ENCODE data around the gene HIRA. TPM values are rescaled to one million over a fixed set of nuclear protein-coding genes. Genes with fewer than 3 reads are reported as not detected.

The HIRA gene
- total RNA-seq, 2 experiments from 2014 or later: 57.8 to 67.0 TPM

GRCh38 chr22:19394274-19395050, 37.1 kb downstream of the HIRA start:
- no peaks in the 10 kb centered on the region for H3K4me1 Mint-ChIP-seq
- H3K36me3 Mint-ChIP-seq: peaks cover 40% of the 10 kb centered on the region
- ATAC-seq: no peak
- H3K4me3 Mint-ChIP-seq: no peak overlapping the region
- no peak for DNase-seq
- no peaks in the 10 kb centered on the region for H3K27me3 Mint-ChIP-seq
- no peak overlapping the region for H3K27ac Mint-ChIP-seq
- CTCF ChIA-PET: interaction anchor here (1.0 kb wide), 1 partner anchor 53 kb away, joined by 4 read pairs; the partner anchor contains the start of gene C22orf39
- no peaks in the 10 kb centered on the region for H3K9me3 Mint-ChIP-seq (ENCODE audit: low read depth)

- Mint-ChIP-seq H3K27me3 (no peaks in the 10 kb centered on the region), H3K4me1 (no peaks in the 10 kb centered on the region), H3K36me3 (peaks cover 37% of the 10 kb centered on the region), H3K27ac (no peak overlapping the region), H3K4me3 (no peak overlapping the region), H3K9me3 (ENCODE audit: low read depth) (no peaks in the 10 kb centered on the region)
- DNase-seq (no peak), ATAC-seq (no peak)
- CTCF ChIA-PET: interaction anchor here (1.0 to 2.0 kb wide), 2 partner anchors 53 to 80 kb away, joined by 4 read pairs; partner anchors contain the start of gene C22orf39
Measured at GRCh38 chr22:19393704-19394103, 37.8 kb downstream of the HIRA start.

GRCh38 chr22:19387575-19387974, 44.0 kb downstream of the HIRA start:
- H3K4me1 Mint-ChIP-seq: no peaks in the 10 kb centered on the region
- H3K4me3 Mint-ChIP-seq: no peak overlapping the region
- CTCF ChIA-PET: no interaction called here
- H3K27me3 Mint-ChIP-seq: no peaks in the 10 kb centered on the region
- H3K27ac Mint-ChIP-seq: no peak overlapping the region
- no peaks in the 10 kb centered on the region for H3K9me3 Mint-ChIP-seq (ENCODE audit: low read depth)
- ATAC-seq: no peak
- peaks cover 42% of the 10 kb centered on the region for H3K36me3 Mint-ChIP-seq
- DNase-seq: no peak

GRCh38 chr22:19387038-19387437, 44.5 kb downstream of the HIRA start:
- no peak for DNase-seq
- CTCF ChIA-PET: interaction anchor here (1.7 kb wide), 1 partner anchor 8 kb away, joined by 3 read pairs; no protein-coding TSS in a partner anchor
- no peaks in the 10 kb centered on the region for H3K9me3 Mint-ChIP-seq (ENCODE audit: low read depth)
- peaks cover 43% of the 10 kb centered on the region for H3K36me3 Mint-ChIP-seq
- H3K27ac Mint-ChIP-seq: no peak overlapping the region
- no peak overlapping the region for H3K4me3 Mint-ChIP-seq
- ATAC-seq: no peak
- no peaks in the 10 kb centered on the region for H3K27me3 Mint-ChIP-seq
- no peaks in the 10 kb centered on the region for H3K4me1 Mint-ChIP-seq

GRCh38 chr22:19386248-19386647, 45.3 kb downstream of the HIRA start:
- CTCF ChIA-PET: interaction anchor here (1.7 kb wide), 1 partner anchor 9 kb away, joined by 3 read pairs; no protein-coding TSS in a partner anchor
- no peak overlapping the region for H3K4me3 Mint-ChIP-seq
- ATAC-seq (no peak), DNase-seq (no peak)
- no peaks in the 10 kb centered on the region for H3K4me1 Mint-ChIP-seq
- peaks cover 46% of the 10 kb centered on the region for H3K36me3 Mint-ChIP-seq
- H3K27me3 Mint-ChIP-seq: no peaks in the 10 kb centered on the region
- H3K27ac Mint-ChIP-seq: no peak overlapping the region
- no peaks in the 10 kb centered on the region for H3K9me3 Mint-ChIP-seq (ENCODE audit: low read depth)

GRCh38 chr22:19385221-19385906, 46.2 kb downstream of the HIRA start:
- peaks cover 41% of the 10 kb centered on the region for H3K36me3 Mint-ChIP-seq
- DNase-seq: no peak
- H3K9me3 Mint-ChIP-seq (ENCODE audit: low read depth): no peaks in the 10 kb centered on the region
- no peak for ATAC-seq
- no peaks in the 10 kb centered on the region for H3K4me1 Mint-ChIP-seq
- H3K27me3 Mint-ChIP-seq: no peaks in the 10 kb centered on the region
- CTCF ChIA-PET: interaction anchor here (0.6 to 1.7 kb wide), 2 partner anchors 10 to 168 kb away, joined by 3 read pairs; no protein-coding TSS in a partner anchor
- H3K27ac Mint-ChIP-seq: no peak overlapping the region
- no peak overlapping the region for H3K4me3 Mint-ChIP-seq

GRCh38 chr22:19383292-19383691, 48.2 kb downstream of the HIRA start:
- Mint-ChIP-seq H3K4me1 (no peaks in the 10 kb centered on the region), H3K27me3 (no peaks in the 10 kb centered on the region), H3K27ac (no peak overlapping the region), H3K9me3 (ENCODE audit: low read depth) (no peaks in the 10 kb centered on the region), H3K4me3 (no peak overlapping the region), H3K36me3 (peaks cover 37% of the 10 kb centered on the region)
- CTCF ChIA-PET: no interaction called here
- DNase-seq: peak; percentile 12
- no peak for ATAC-seq

GRCh38 chr22:19382240-19382639, 49.3 kb downstream of the HIRA start:
- Mint-ChIP-seq H3K4me1 (no peaks in the 10 kb centered on the region), H3K27me3 (no peaks in the 10 kb centered on the region), H3K27ac (no peak overlapping the region), H3K9me3 (ENCODE audit: low read depth) (no peaks in the 10 kb centered on the region), H3K36me3 (peaks cover 37% of the 10 kb centered on the region), H3K4me3 (no peak overlapping the region)
- ATAC-seq (no peak), DNase-seq (no peak)
- CTCF ChIA-PET: no interaction called here

GRCh38 chr22:19378344-19378674, 53.2 kb downstream of the HIRA start:
- DNase-seq: no peak
- no peak for ATAC-seq
- H3K27me3 Mint-ChIP-seq: no peaks in the 10 kb centered on the region
- H3K4me1 Mint-ChIP-seq: no peaks in the 10 kb centered on the region
- H3K4me3 Mint-ChIP-seq: no peak overlapping the region
- CTCF ChIA-PET: no interaction called here
- H3K9me3 Mint-ChIP-seq (ENCODE audit: low read depth): no peaks in the 10 kb centered on the region
- H3K27ac Mint-ChIP-seq: no peak overlapping the region
- peaks cover 41% of the 10 kb centered on the region for H3K36me3 Mint-ChIP-seq

- Mint-ChIP-seq H3K4me1 (no peaks in the 10 kb centered on the region), H3K27me3 (no peaks in the 10 kb centered on the region), H3K27ac (no peak overlapping the region), H3K36me3 (peaks cover 43% of the 10 kb centered on the region), H3K4me3 (no peak overlapping the region), H3K9me3 (ENCODE audit: low read depth) (no peaks in the 10 kb centered on the region)
- CTCF ChIA-PET: no interaction called here
- ATAC-seq (no peak), DNase-seq (no peak)
Measured at GRCh38 chr22:19377565-19378343, 53.8 kb downstream of the HIRA start.

GRCh38 chr22:19376971-19377370, 54.6 kb downstream of the HIRA start:
- H3K4me1 Mint-ChIP-seq: no peaks in the 10 kb centered on the region
- H3K4me3 Mint-ChIP-seq: no peak overlapping the region
- CTCF ChIA-PET: no interaction called here
- H3K27ac Mint-ChIP-seq: no peak overlapping the region
- DNase-seq (no peak), ATAC-seq (no peak)
- no peaks in the 10 kb centered on the region for H3K9me3 Mint-ChIP-seq (ENCODE audit: low read depth)
- peaks cover 41% of the 10 kb centered on the region for H3K36me3 Mint-ChIP-seq
- H3K27me3 Mint-ChIP-seq: no peaks in the 10 kb centered on the region

GRCh38 chr22:19376247-19376646, 55.3 kb downstream of the HIRA start:
- Mint-ChIP-seq H3K9me3 (ENCODE audit: low read depth) (no peaks in the 10 kb centered on the region), H3K27ac (no peak overlapping the region), H3K36me3 (peaks cover 43% of the 10 kb centered on the region), H3K27me3 (no peaks in the 10 kb centered on the region), H3K4me3 (no peak overlapping the region), H3K4me1 (no peaks in the 10 kb centered on the region)
- CTCF ChIA-PET: no interaction called here
- DNase-seq (no peak), ATAC-seq (no peak)

GRCh38 chr22:19375435-19375834, 56.1 kb downstream of the HIRA start:
- ATAC-seq (no peak), DNase-seq (no peak)
- peaks cover 45% of the 10 kb centered on the region for H3K36me3 Mint-ChIP-seq
- CTCF ChIA-PET: no interaction called here
- H3K4me3 Mint-ChIP-seq: no peak overlapping the region
- no peaks in the 10 kb centered on the region for H3K27me3 Mint-ChIP-seq
- no peaks in the 10 kb centered on the region for H3K9me3 Mint-ChIP-seq (ENCODE audit: low read depth)
- no peak overlapping the region for H3K27ac Mint-ChIP-seq
- H3K4me1 Mint-ChIP-seq: no peaks in the 10 kb centered on the region

Measured in activated CD8-positive, alpha-beta memory T cell treated with anti-CD3 and anti-CD28 coated beads, Interleukin-2, amount 10 ng/mL, durations not matched to agents 7 days and 5 days (primary cell).